ENCODE measurements around the gene ASTN2. TPM values are rescaled to one million over a fixed set of nuclear protein-coding genes. Genes with fewer than 3 reads are reported as not detected.

The ASTN2 gene
- total and polyA plus RNA-seq, 2 experiments from 2014 or later, result 7.0 to 24.6 TPM

DNA sequence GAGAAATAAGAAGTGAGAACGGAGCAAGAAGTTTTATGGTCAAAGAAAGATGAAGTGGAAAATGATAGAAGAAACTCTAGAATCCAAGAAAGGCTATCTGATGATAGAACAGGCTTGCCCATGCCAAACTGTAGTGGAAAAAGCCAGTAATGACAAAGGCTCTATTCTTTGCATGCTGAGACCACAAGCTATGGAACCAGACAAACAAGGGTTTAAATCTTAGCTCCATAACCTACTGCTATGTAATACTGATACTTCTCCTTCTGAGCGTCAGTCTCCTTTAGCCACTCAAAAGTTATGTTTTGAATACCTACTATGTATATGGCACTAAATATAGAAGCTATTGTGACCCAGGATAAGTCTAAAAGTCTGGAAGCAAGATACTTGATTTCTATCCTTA lies 778.9 kb downstream of the ASTN2 start:
- H3K9me3 Mint-ChIP-seq, result no peaks in the 10 kb centered on the region
- no peak overlapping the region for H3K27ac Mint-ChIP-seq
- DNase-seq (ENCODE audit: low spot score) (no peak), ATAC-seq (no peak)
- Histone ChIP-seq H3K4me1 (ENCODE audit: insufficient read depth) (no peaks in the 10 kb centered on the region), H3K27me3 (ENCODE audit: insufficient read depth) (no peaks in the 10 kb centered on the region), H3K4me3 (no peak overlapping the region), H3K9me2 (ENCODE audit: insufficient read depth) (no peaks in the 10 kb centered on the region), H3K27ac (ENCODE audit: low read depth) (no peak overlapping the region), H2AFZ (no peak overlapping the region), H3K36me3 (ENCODE audit: insufficient read depth) (no peaks in the 10 kb centered on the region), H3K4me2 (no peak overlapping the region), H3F3A (replicated peaks; ENCODE audit: low read depth) (no peaks in the 10 kb centered on the region), H4K20me1 (replicated peaks; ENCODE audit: insufficient read depth) (no peaks in the 10 kb centered on the region), H3K79me2 (replicated peaks; ENCODE audit: insufficient read depth) (no peaks in the 10 kb centered on the region)
- H3K27me3 Mint-ChIP-seq (ENCODE audit: insufficient read depth, low read depth, poor library complexity), result no peaks in the 10 kb centered on the region
- no peaks in the 10 kb centered on the region for H3K4me1 Mint-ChIP-seq
- H3K36me3 Mint-ChIP-seq (ENCODE audit: low read depth), result no peaks in the 10 kb centered on the region
- TF ChIP-seq NANOG (IDR thresholded peaks at IDR 0.05; ENCODE audit: borderline replicate concordance), result no peak
- no peak for TF ChIP-seq EZH2phosphoT487 (IDR thresholded peaks at IDR 0.05; ENCODE audit: unreplicated experiment)
- TF ChIP-seq POLR2AphosphoS5 (IDR thresholded peaks at IDR 0.05; ENCODE audit: low read depth), result no peak
- TF ChIP-seq ETS1 (IDR thresholded peaks at IDR 0.05), result no peak
- no peak for TF ChIP-seq ZNF331 (CRISPR knock-in tag; IDR thresholded peaks at IDR 0.05; ENCODE audit: low read depth)
- no peak for TF ChIP-seq CREB1 (CRISPR knock-in tag; IDR thresholded peaks at IDR 0.05; ENCODE audit: low read depth)
- TF ChIP-seq ZNF114 (CRISPR knock-in tag; IDR thresholded peaks at IDR 0.05), result no peak
- TF ChIP-seq, protein P1, sequence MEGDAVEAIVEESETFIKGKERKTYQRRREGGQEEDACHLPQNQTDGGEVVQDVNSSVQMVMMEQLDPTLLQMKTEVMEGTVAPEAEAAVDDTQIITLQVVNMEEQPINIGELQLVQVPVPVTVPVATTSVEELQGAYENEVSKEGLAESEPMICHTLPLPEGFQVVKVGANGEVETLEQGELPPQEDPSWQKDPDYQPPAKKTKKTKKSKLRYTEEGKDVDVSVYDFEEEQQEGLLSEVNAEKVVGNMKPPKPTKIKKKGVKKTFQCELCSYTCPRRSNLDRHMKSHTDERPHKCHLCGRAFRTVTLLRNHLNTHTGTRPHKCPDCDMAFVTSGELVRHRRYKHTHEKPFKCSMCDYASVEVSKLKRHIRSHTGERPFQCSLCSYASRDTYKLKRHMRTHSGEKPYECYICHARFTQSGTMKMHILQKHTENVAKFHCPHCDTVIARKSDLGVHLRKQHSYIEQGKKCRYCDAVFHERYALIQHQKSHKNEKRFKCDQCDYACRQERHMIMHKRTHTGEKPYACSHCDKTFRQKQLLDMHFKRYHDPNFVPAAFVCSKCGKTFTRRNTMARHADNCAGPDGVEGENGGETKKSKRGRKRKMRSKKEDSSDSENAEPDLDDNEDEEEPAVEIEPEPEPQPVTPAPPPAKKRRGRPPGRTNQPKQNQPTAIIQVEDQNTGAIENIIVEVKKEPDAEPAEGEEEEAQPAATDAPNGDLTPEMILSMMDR (conservative IDR thresholded peaks at IDR 0.05; ENCODE audit: low read depth in 2 of 2), result no peak
- no peak for TF ChIP-seq STAT1 (IDR thresholded peaks at IDR 0.05; ENCODE audit: unreplicated experiment)
- no peak for TF ChIP-seq JUNB (IDR thresholded peaks at IDR 0.05; ENCODE audit: unreplicated experiment)
- TF ChIP-seq, protein P2, sequence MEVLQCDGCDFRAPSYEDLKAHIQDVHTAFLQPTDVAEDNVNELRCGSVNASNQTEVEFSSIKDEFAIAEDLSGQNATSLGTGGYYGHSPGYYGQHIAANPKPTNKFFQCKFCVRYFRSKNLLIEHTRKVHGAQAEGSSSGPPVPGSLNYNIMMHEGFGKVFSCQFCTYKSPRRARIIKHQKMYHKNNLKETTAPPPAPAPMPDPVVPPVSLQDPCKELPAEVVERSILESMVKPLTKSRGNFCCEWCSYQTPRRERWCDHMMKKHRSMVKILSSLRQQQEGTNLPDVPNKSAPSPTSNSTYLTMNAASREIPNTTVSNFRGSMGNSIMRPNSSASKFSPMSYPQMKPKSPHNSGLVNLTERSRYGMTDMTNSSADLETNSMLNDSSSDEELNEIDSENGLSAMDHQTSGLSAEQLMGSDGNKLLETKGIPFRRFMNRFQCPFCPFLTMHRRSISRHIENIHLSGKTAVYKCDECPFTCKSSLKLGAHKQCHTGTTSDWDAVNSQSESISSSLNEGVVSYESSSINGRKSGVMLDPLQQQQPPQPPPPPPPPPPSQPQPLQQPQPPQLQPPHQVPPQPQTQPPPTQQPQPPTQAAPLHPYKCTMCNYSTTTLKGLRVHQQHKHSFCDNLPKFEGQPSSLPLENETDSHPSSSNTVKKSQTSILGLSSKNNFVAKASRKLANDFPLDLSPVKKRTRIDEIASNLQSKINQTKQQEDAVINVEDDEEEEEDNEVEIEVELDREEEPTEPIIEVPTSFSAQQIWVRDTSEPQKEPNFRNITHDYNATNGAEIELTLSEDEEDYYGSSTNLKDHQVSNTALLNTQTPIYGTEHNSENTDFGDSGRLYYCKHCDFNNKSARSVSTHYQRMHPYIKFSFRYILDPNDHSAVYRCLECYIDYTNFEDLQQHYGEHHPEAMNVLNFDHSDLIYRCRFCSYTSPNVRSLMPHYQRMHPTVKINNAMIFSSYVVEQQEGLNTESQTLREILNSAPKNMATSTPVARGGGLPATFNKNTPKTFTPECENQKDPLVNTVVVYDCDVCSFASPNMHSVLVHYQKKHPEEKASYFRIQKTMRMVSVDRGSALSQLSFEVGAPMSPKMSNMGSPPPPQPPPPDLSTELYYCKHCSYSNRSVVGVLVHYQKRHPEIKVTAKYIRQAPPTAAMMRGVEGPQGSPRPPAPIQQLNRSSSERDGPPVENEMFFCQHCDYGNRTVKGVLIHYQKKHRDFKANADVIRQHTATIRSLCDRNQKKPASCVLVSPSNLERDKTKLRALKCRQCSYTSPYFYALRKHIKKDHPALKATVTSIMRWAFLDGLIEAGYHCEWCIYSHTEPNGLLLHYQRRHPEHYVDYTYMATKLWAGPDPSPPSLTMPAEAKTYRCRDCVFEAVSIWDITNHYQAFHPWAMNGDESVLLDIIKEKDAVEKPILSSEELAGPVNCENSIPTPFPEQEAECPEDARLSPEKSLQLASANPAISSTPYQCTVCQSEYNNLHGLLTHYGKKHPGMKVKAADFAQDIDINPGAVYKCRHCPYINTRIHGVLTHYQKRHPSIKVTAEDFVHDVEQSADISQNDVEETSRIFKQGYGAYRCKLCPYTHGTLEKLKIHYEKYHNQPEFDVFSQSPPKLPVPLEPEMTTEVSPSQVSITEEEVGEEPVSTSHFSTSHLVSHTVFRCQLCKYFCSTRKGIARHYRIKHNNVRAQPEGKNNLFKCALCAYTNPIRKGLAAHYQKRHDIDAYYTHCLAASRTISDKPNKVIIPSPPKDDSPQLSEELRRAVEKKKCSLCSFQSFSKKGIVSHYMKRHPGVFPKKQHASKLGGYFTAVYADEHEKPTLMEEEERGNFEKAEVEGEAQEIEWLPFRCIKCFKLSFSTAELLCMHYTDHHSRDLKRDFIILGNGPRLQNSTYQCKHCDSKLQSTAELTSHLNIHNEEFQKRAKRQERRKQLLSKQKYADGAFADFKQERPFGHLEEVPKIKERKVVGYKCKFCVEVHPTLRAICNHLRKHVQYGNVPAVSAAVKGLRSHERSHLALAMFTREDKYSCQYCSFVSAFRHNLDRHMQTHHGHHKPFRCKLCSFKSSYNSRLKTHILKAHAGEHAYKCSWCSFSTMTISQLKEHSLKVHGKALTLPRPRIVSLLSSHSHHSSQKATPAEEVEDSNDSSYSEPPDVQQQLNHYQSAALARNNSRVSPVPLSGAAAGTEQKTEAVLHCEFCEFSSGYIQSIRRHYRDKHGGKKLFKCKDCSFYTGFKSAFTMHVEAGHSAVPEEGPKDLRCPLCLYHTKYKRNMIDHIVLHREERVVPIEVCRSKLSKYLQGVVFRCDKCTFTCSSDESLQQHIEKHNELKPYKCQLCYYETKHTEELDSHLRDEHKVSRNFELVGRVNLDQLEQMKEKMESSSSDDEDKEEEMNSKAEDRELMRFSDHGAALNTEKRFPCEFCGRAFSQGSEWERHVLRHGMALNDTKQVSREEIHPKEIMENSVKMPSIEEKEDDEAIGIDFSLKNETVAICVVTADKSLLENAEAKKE (CRISPR knock-in tag; IDR thresholded peaks at IDR 0.05), result no peak
- no peak for TF ChIP-seq EZH2 (IDR thresholded peaks at IDR 0.05; ENCODE audit: low read depth, unreplicated experiment)
- TF ChIP-seq REST (IDR thresholded peaks at IDR 0.05; ENCODE audit: unreplicated experiment), result no peak
- H3K4me3 Mint-ChIP-seq, result no peak overlapping the region

Data from GM23338 (cell line).